ENCODE measurements around the gene CENPX.

Gene CENPX

GRCh38 chr17:82023447-82024241 is 966 bp upstream of the CENPX start:
- no peak for DNase-seq (ENCODE audit: low read depth, low spot score)

- peak; percentile 100 for DNase-seq (ENCODE audit: low read depth, low spot score)
Observed at GRCh38 chr17:82022981-82023446, 336 bp upstream of the CENPX start, which contains the start of gene LRRC45. Gene LRRC45 (plus strand): TSS chr17:82023305. CDS start chr17:82023644, 339 bp downstream.

DNA sequence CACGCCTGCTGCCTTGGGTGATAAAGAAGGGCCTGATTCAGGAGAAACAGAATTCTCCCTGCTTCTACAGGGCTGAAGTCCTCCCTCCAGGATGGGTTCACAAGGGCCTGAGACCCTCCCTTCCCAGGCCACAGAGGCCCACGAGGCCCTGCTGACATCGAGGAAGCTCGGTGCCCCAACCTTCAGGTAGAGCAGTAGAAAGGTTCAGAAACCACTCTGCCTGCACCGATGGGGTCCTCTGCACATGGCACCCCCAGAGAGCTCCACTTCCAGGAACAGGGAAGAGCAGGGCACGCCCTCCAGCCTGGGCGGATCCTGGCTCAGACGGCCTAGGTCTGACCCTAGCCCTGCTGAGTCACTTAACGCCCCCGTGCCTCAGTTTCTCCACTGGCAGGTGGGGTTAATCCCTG is 773 bp downstream of the CENPX start:
- DNase-seq (ENCODE audit: low read depth, low spot score), result no peak

GRCh38 chr17:82021107-82021899 is 1.4 kb downstream of the CENPX start:
- no peak for DNase-seq (ENCODE audit: low read depth, low spot score)

- DNase-seq (ENCODE audit: low read depth, low spot score), result no peak
Observed at GRCh38 chr17:82020572-82021106, 2.0 kb downstream of the CENPX start.

- DNase-seq (ENCODE audit: low read depth, low spot score), result peak; percentile 25
Observed at GRCh38 chr17:82019690-82020571, 2.7 kb downstream of the CENPX start.

DNA sequence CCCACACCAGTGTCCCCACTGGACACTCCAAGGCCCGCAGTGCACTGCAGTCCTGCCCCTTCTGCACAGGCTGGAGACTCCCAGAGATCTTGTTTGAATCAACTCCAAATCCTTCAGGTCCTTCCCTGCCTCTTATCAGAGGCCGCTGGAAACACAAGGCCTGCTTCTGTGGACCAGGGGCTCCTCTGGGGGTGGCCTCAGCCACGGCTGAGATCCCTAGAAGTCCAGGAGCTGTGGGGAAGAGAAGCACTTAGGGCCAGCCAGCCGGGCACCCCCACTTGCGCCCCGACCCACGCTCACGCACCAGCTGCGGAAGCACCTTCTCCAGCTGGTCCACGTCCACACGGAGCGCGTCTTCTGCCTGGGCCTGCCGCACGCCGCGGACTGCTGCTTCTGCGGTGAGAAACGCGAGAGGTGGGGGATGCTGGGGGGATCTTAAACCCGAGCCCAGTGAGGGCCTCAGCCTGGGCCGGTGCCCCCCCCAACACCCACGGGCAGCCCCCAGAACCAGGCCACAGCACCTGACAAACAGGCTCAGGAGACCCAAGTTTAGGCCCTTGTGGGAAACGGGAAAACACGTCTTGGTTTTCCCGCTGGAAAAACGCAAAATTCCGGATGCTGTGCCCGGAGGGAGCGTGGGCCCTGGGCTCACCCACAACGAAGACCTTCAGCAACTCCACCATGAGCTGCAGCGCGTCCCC is 3.5 kb downstream of the CENPX start:
- DNase-seq (ENCODE audit: low read depth, low spot score), result no peak

GRCh38 chr17:82018152-82018988 is 4.3 kb downstream of the CENPX start:
- DNase-seq (ENCODE audit: low read depth, low spot score), result no peak

- no peak for DNase-seq (ENCODE audit: low read depth, low spot score)
Observed at GRCh38 chr17:82017612-82018151, 5.0 kb downstream of the CENPX start.

DNA sequence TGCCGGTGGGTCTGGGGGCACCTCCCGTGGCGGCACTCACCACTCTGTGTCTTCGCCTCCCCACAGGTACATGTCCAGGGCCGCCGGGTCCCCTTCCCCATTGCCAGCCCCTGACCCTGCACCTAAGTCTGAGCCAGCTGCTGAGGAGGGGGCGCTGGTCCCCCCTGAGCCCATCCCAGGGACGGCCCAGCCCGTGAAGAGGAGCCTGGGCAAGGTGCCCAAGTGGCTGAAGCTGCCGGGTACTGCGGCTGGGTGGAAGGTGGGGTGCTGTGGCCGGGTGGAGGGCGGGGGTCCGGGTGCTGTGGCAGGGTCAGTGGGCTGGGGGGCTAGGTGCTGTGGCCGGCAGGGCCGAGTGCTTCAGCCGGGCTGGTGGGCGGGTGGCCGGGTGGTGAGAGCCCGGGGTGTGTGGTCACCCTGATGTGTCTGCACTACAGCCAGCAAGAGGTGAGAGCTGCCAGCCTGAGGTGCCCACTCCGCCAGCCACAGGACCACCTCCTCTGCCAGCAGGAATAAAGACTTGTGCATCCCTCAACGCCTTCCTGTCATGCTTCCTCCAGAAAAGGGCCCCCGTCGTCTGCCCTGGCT is 5.7 kb downstream of the CENPX start:
- DNase-seq (ENCODE audit: low read depth, low spot score), result no peak

GRCh38 chr17:82016061-82016874 is 6.4 kb downstream of the CENPX start:
- no peak for DNase-seq (ENCODE audit: low read depth, low spot score)

- DNase-seq (ENCODE audit: low read depth, low spot score), result no peak
Observed at GRCh38 chr17:82015311-82015971, 7.2 kb downstream of the CENPX start.

GRCh38 chr17:82014971-82015310 is 7.7 kb downstream of the CENPX start:
- DNase-seq (ENCODE audit: low read depth, low spot score), result no peak

GRCh38 chr17:82014432-82014831 is 8.2 kb downstream of the CENPX start:
- DNase-seq (ENCODE audit: low read depth, low spot score), result no peak

DNA sequence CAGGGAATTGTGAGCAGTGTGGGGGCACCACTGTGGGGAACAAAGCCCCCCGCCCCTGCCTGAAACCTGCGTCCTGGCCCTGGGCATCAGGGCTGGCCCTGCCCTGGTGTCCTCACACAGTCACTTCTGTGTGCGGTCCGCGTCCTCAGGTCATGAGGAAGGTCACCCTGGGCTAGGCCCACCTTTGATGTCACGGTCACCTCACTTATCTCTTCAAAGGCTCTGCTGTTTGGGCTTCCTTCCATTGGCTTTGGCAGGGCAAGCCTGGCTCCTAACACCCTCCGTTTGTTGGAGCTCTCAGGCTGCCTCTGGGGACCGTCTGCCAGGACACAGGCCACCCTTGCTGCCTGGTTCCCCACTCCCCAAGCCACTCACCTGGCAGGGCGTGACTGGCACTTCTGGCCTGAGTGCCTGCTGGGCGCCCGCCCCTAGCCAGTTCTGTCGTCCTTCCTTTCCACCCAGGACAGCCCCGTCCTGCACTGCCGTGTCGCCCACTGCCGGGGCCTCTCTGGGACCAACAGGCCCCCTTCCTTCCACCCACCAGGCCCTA is 8.8 kb downstream of the CENPX start:
- no peak for DNase-seq (ENCODE audit: low read depth, low spot score)

- no peak for DNase-seq (ENCODE audit: low read depth, low spot score)
Observed at GRCh38 chr17:82013341-82013740, 9.3 kb downstream of the CENPX start.

DNA sequence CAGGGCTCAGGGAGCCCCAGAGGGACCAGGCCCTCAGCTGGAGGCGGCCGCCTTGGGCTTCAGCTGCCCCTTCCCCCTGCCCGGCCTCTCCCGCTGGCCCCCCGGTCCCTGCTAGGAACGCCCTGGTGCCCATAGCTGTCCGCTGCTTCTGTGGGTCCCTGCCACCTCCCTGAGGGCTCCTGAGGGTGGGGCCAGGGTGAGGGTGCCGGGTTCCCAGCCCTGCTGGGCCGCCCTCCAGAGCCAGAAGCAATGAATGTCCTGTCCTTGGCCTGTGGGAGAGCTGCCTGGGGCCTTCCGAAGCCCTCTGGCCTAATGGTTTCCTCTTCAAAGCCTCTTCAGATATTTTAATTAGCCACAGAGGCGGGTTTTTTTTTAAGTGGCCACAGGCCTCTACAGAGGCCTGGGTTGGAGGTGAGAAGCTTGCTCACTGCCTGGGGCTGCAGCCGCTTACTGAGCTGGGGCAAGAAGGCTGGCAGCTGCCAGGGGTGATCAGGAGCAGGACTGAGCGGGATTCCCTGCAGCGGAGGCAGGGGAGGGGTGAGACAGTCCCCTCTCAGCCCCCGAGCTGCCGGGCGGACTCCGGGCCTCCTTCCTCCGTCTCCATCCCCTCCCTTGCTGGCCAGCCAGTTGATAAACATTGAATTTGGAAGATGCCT is 9.9 kb downstream of the CENPX start:
- DNase-seq (ENCODE audit: low read depth, low spot score), result no peak
